Measurements from ENCODE around the gene KLHL25. TPM values are rescaled to one million over a fixed set of nuclear protein-coding genes. Genes with fewer than 3 reads are reported as not detected.

Gene KLHL25
- total RNA-seq, 2 donors from 2014 or later, result 6.6 to 12.7 TPM

GRCh38 chr15:85828874-85829273 lies 34.1 kb upstream of the KLHL25 start:
- H3K27ac ChIP-seq, result no peak overlapping the region
- H3K9me3 ChIP-seq, result no peaks in the 10 kb centered on the region
- intact Hi-C loops (cut with DNase I), result no loop called here
- no peak overlapping the region for H3K9ac ChIP-seq (ENCODE audit: low read depth in 2 of 2, low read length in 2 of 2)
- no peak overlapping the region for H3K4me3 ChIP-seq
- TF ChIP-seq CTCF (IDR thresholded peaks at IDR 0.05), result no peak
- H3K4me1 ChIP-seq, result peaks cover 8% of the 10 kb centered on the region
- H3K36me3 ChIP-seq, result no peaks in the 10 kb centered on the region
- no peak for DNase-seq
- no peaks in the 10 kb centered on the region for H3K27me3 ChIP-seq

- H3K4me1 ChIP-seq, result peaks cover 8% of the 10 kb centered on the region
- no peaks in the 10 kb centered on the region for H3K36me3 ChIP-seq
- no peak overlapping the region for H3K9ac ChIP-seq (ENCODE audit: low read depth in 2 of 2, low read length in 2 of 2)
- no peak overlapping the region for H3K27ac ChIP-seq
- no peaks in the 10 kb centered on the region for H3K27me3 ChIP-seq
- intact Hi-C loops (cut with DNase I), result no loop called here
- no peak for TF ChIP-seq CTCF (IDR thresholded peaks at IDR 0.05)
- no peaks in the 10 kb centered on the region for H3K9me3 ChIP-seq
- no peak overlapping the region for H3K4me3 ChIP-seq
- DNase-seq, result no peak
These were observed 33.4 kb upstream of the KLHL25 start for GRCh38 chr15:85828126-85828525.

- Histone ChIP-seq H3K9me3 (no peaks in the 10 kb centered on the region), H3K27ac (no peak overlapping the region), H3K9ac (ENCODE audit: low read depth in 2 of 2, low read length in 2 of 2) (no peak overlapping the region), H3K4me3 (no peak overlapping the region), H3K36me3 (no peaks in the 10 kb centered on the region), H3K4me1 (peaks cover 8% of the 10 kb centered on the region), H3K27me3 (no peaks in the 10 kb centered on the region)
- intact Hi-C loops (cut with DNase I), result no loop called here
- TF ChIP-seq CTCF (IDR thresholded peaks at IDR 0.05), result no peak
- no peak for DNase-seq
These were observed 32.2 kb upstream of the KLHL25 start for GRCh38 chr15:85826756-85827515.

- Histone ChIP-seq H3K9me3 (no peaks in the 10 kb centered on the region), H3K27ac (peak overlapping the region; percentile 44), H3K27me3 (no peaks in the 10 kb centered on the region), H3K9ac (ENCODE audit: low read depth in 2 of 2, low read length in 2 of 2) (no peak overlapping the region), H3K4me1 (peaks cover 8% of the 10 kb centered on the region), H3K4me3 (no peak overlapping the region), H3K36me3 (no peaks in the 10 kb centered on the region)
- peak; percentile 41 for DNase-seq
- TF ChIP-seq CTCF (IDR thresholded peaks at IDR 0.05), result no peak
- intact Hi-C loops (cut with DNase I), result no loop called here
These were observed 31.0 kb upstream of the KLHL25 start for GRCh38 chr15:85825719-85826118.

GRCh38 chr15:85825118-85825517 lies 30.4 kb upstream of the KLHL25 start:
- intact Hi-C loops (cut with DNase I), result no loop called here
- Histone ChIP-seq H3K9ac (ENCODE audit: low read depth in 2 of 2, low read length in 2 of 2) (no peak overlapping the region), H3K4me1 (peaks cover 8% of the 10 kb centered on the region), H3K4me3 (no peak overlapping the region), H3K27ac (peak overlapping the region; percentile 44), H3K27me3 (no peaks in the 10 kb centered on the region), H3K36me3 (no peaks in the 10 kb centered on the region), H3K9me3 (no peaks in the 10 kb centered on the region)
- peak; percentile 84 for DNase-seq
- no peak for TF ChIP-seq CTCF (IDR thresholded peaks at IDR 0.05)
